HG02981 (cell line): ENCODE data around the gene LRMDA.

Experiments used
- ATAC-seq: cut with Tn5 transposase; IDR thresholded peaks from one replicate; pipeline ENCODE4 v1.9.1; 2021; ENCODE audit warnings: mild to moderate bottlenecking, moderate library complexity; ENCODE audit not compliant: unreplicated experiment

LRMDA gene

GRCh38 chr10:75418712-75419111 lies 12.7 kb upstream of the LRMDA start:
- ATAC-seq: no peak

GRCh38 chr10:75422913-75423312 lies 8.5 kb upstream of the LRMDA start:
- ATAC-seq: no peak

GRCh38 chr10:75424571-75424970 lies 6.9 kb upstream of the LRMDA start:
- ATAC-seq: no peak

- ATAC-seq: no peak
Observed at GRCh38 chr10:75425291-75426079, 5.9 kb upstream of the LRMDA start.

- no peak for ATAC-seq
Observed at GRCh38 chr10:75426880-75427279, 4.5 kb upstream of the LRMDA start.

GRCh38 chr10:75427951-75428350 lies 3.5 kb upstream of the LRMDA start:
- ATAC-seq: no peak

GRCh38 chr10:75428434-75429158 lies 2.8 kb upstream of the LRMDA start:
- no peak for ATAC-seq

GRCh38 chr10:75429159-75429827 lies 2.1 kb upstream of the LRMDA start:
- no peak for ATAC-seq

GRCh38 chr10:75430000-75430763 lies 1.2 kb upstream of the LRMDA start:
- no peak for ATAC-seq

GRCh38 chr10:75432176-75432575 lies 752 bp downstream of the LRMDA start:
- no peak for ATAC-seq

GRCh38 chr10:75432763-75433162 lies 1.3 kb downstream of the LRMDA start:
- no peak for ATAC-seq

GRCh38 chr10:75433216-75433615 lies 1.8 kb downstream of the LRMDA start:
- ATAC-seq: no peak

GRCh38 chr10:75434291-75434690 lies 2.9 kb downstream of the LRMDA start:
- no peak for ATAC-seq

- ATAC-seq: no peak
Observed at GRCh38 chr10:75435291-75435690, 3.9 kb downstream of the LRMDA start.

GRCh38 chr10:75436896-75437295 lies 5.5 kb downstream of the LRMDA start:
- no peak for ATAC-seq

- ATAC-seq: no peak
Observed at GRCh38 chr10:75437693-75438092, 6.3 kb downstream of the LRMDA start.

- no peak for ATAC-seq
Observed at GRCh38 chr10:75438275-75438674, 6.9 kb downstream of the LRMDA start.

GRCh38 chr10:75439811-75440210 lies 8.4 kb downstream of the LRMDA start:
- ATAC-seq: no peak

- ATAC-seq: no peak
Observed at GRCh38 chr10:75440271-75440793, 8.9 kb downstream of the LRMDA start.

GRCh38 chr10:75441196-75441595 lies 9.8 kb downstream of the LRMDA start:
- ATAC-seq: no peak

- ATAC-seq: no peak
Observed at GRCh38 chr10:75441682-75442081, 10.3 kb downstream of the LRMDA start.
